ENCODE measurements around the gene PLOD2.
"Not testable (repeated sequence)": the region's sequence is repeated elsewhere in the genome, so short reads cannot be mapped to it uniquely, and the experiment has no call there.

PLOD2 gene

GRCh38 chr3:146138902-146139301, 22.1 kb downstream of the PLOD2 start:
- no peak for DNase-seq (ENCODE audit: low spot score)

GRCh38 chr3:146136647-146137046, 24.3 kb downstream of the PLOD2 start:
- DNase-seq (ENCODE audit: low spot score), result no peak

DNA sequence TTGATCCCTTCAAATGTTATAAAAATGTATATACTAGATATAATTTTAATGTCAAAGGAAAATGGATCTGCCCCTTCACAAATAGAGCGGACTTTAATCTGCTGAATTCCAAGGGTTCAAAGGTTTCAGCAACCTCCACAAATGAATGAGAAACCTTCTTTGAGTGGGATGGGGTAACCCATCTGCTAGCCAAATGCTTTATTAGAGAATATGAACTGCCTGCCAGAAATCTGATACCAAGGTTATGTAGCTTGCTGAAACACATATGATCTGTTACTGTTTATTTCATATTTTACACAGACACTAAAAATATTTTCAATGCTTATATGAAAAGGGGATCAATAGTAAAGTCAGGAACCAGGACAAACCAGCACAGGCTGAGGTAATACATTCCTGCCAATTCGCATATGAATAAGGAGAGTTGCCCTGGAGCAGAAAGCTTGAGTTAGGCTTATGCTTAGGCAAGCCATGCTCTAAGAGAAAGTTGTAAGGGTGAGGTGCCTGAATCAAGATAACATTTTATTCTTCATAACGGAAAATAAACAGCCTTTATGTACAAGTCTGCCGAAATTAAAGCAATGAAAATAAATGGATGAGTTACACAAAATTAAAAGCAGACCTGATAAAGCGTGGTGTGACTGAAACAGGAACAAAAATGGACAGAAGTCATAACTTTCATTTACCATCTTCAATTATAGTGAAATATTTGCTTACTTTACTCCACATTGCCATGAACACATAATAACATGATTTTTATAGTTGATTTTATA, 26.5 kb downstream of the PLOD2 start:
- DNase-seq (ENCODE audit: low spot score), result no peak

GRCh38 chr3:146133441-146133840, 27.5 kb downstream of the PLOD2 start:
- no peak for DNase-seq (ENCODE audit: low spot score)

DNA sequence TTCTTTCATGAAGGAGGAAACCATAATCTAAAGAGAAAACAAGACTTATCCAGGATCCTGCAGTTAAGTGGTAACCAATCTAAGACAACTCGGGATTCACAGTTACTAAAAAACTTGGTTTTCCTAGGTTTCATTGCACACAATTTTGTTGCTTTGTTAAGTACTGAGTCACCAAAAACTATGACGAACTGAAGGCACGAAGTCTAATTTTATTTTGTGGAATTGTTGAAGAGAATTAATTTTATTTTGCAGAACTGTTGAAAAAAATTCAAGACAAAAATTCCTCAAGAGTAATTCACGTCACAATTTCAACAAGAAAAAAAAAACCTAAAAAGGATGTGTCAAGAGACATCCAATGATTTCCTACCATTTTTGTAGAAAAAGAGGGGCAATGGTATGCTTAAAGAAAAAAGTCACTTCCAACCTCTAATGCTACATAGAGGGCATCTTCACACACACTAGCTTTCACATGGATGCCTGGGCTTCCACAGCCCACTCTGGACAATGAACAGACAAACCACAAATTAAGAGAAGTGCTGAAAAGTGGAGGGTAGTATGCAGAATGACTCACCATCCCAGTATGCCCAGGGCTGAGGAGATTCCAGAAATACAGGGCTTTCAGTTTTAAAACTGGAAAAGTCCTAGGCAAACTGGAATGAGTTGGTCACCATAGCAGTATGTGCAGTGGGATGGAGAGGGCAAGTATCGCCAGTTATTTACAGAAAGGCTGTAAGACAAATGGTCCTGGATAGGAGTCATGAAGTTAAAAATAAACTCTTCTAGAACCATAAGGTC, 29.2 kb downstream of the PLOD2 start:
- DNase-seq (ENCODE audit: low spot score), result no peak

DNA sequence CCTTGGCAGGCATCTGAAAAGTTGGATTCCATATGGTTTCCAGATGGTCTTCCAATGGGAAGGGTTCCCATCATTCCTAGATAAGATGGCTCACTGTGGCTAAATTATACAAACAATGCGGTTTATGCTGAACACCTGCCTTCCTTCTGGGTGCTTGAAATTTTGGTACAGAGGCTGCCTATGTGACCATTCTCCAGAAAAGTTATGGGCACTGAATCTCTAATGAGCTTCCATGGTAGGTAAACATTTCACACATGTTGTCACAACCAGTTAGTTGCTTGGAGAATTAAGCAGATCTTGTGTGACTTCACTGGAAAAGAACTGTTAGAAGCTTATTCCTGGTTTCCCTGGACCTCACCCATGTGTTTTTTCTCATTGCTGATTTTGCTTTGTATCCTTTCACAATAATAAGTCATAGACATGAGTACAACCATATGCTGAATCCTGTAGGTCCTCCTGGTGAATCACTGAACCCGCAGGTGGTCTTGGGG, 30.1 kb downstream of the PLOD2 start:
- DNase-seq (ENCODE audit: low spot score), result no peak

- no peak for DNase-seq (ENCODE audit: low spot score)
These were observed 31.2 kb downstream of the PLOD2 start for GRCh38 chr3:146129750-146130149.

GRCh38 chr3:146128939-146129338, 32.0 kb downstream of the PLOD2 start:
- no peak for DNase-seq (ENCODE audit: low spot score)

DNA sequence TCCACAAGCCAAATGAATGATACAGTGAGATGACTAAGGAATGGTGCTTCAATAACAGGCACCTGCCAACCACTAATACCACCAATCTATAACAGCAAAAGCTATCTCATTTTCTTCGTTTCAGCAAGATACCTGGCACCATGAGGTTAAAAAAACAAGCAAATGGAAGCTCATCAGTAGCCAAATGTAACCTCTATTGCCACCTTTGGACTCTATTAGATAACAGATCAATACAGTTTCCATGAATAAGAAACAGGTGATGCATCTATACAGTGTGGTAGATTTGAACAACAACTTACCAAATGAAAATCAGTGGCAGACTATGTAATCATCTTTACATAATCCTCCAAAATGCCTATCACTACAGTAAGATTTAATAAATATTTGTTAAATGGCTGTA, 32.8 kb downstream of the PLOD2 start:
- no peak for DNase-seq (ENCODE audit: low spot score)

GRCh38 chr3:146125951-146126350, 35.0 kb downstream of the PLOD2 start:
- no peak for DNase-seq (ENCODE audit: low spot score)

- no peak for DNase-seq (ENCODE audit: low spot score)
These were observed 36.7 kb downstream of the PLOD2 start for GRCh38 chr3:146124126-146124801.

DNA sequence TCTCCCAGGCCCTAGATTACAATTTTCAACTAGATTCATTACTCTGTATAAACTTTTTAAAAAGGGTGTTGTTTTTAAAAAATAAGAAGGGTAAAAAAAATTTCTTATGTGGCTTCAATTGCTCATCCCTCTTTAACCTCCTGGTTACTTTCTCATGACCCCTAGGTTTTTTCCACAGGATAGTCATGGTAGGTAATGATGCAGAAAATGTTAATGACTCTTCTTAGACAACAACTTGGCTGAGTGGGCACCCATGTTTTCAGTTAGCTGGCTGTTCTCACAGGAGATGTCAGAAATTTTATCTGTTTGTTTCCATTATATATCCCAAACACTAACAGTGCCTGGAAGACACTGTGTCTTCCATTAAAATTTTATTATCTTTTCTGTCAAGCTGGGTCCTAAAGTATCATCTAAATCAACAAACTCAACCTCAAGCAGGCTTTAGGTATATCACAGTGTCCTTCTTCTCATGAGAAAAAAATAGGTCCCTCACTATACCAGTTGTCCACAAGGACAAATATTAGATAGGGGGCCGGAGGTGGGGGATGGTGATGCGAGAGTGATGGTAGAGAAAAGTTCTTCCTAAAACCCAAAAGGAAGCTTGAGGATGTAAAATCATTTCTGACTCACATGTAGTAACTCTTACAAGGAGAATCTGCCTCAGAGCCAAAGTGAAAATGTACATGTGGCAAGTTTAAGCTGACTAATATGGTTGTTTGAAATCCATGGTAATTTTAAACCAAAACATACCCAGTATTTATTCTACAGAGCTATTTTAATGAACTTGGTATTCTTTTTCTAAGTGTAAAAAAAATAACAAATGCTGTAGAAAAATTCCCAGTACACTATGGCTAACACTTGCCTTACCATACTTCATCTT, 43.3 kb downstream of the PLOD2 start:
- no peak for DNase-seq (ENCODE audit: low spot score)

DNA sequence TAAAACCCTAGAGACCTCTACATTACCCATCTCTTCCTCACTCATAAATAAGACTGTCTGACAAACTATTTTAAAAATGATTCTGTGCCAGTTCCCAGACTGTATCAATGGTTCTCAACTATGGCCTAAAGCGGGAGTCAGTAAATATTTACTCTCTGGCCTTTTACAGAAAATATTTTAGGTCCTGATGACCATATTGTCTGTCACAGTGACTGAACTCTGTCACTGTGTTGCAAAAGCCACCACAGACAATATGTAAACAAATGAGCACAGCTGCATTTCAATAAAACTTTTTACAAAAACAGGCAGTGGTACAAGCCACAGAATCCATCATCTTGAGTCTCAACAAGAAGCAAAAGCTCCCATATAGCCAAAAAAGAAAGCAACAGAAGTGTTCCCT, 45.4 kb downstream of the PLOD2 start:
- no peak for DNase-seq (ENCODE audit: low spot score)

DNA sequence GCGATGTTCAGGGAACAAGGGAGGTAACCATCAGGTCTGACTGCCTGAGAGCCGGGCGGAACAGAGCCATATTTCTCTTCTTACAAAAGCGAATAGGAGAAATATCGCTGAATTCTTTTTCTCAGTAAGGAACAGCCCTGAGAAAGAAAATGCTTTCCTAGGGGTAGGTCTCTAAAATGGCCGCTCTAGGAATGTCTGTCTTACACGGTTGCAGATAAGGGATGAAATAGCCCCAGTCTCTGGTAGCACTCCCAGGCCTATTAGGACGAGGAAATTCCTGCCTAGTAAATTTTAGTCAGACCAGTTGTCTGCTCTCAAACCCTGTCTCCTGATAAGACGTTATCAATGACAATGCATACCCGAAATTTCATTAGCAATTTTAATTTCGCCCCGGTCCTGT, 47.2 kb downstream of the PLOD2 start:
- DNase-seq (ENCODE audit: low spot score), result not testable (repeated sequence)

DNA sequence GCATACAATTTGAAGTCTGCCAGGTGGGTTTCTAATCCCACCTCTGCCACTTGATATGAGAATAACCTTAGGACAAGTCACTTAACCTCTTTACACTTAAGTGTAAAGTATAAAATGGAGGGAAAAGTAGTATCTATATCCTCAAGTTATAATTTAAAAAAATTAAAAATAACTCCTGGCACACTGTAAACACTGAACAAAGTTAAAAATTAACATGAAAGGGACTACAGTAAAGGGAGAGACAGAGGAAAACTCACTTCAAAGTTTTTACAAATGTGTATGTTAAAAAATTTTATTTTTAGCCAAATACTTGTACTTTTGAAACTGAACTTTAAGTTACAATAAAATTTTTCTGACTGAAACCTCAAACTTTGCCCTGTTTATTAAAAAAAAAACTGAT, 49.6 kb downstream of the PLOD2 start:
- DNase-seq (ENCODE audit: low spot score), result no peak

DNA sequence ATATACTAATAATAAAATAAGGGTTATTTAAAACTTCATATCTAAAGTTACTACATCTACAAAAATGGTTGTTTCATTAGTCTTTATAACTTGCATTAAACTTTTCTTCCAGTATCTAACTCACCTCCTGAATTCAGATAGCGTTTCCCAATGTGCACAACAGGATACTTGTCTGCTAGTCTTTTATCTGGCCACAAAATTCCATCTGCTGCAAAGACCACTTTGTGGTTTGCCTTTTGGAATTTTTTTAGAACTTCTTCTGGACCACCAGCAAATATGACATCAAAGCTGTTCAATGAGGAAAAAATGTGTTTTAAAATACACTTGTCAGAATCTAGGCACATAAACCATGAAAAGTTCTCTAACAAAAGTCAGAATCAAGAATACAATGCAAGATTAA, 50.8 kb downstream of the PLOD2 start:
- no peak for DNase-seq (ENCODE audit: low spot score)

GRCh38 chr3:146106986-146107385, 54.0 kb downstream of the PLOD2 start:
- no peak for DNase-seq (ENCODE audit: low spot score)

DNA sequence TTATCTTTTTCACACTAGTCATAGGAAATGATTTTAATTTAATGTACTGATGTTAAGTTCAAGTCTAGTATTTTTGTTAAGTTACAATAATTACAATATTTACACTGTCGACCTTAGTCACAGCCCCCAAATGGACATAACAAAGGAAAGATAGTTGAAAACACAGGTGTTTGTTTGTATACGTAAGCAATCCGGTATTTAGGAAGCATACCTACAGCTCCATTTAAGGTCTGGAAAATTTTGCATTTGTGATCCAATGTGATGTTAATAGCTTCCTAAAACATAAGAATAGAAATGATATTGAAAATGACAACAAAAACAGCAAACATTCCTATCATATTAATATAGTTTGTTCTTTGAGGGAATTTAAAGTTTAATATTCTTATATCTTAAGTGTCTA, 56.9 kb downstream of the PLOD2 start:
- no peak for DNase-seq (ENCODE audit: low spot score)

DNA sequence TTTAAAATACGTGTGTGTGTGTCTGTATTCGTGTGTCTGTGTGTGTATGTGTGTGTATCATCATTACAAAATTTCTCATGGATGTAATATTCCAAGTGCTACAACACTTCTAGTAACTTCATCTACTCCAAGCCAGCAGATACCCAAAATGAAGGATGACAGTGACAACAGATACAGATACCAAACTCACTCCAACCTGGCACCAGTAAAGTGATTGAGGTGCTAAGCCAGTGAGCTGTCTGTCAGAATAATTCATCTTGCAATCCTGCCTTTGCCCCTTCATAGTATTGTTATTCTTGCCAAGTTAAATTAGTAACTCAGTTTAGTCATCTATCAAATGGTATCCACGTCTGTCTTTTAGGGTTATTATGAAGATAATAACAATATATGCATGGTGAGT, 58.1 kb downstream of the PLOD2 start:
- no peak for DNase-seq (ENCODE audit: low spot score)

GRCh38 chr3:146101538-146101937, 59.4 kb downstream of the PLOD2 start:
- DNase-seq (ENCODE audit: low spot score), result no peak

DNA sequence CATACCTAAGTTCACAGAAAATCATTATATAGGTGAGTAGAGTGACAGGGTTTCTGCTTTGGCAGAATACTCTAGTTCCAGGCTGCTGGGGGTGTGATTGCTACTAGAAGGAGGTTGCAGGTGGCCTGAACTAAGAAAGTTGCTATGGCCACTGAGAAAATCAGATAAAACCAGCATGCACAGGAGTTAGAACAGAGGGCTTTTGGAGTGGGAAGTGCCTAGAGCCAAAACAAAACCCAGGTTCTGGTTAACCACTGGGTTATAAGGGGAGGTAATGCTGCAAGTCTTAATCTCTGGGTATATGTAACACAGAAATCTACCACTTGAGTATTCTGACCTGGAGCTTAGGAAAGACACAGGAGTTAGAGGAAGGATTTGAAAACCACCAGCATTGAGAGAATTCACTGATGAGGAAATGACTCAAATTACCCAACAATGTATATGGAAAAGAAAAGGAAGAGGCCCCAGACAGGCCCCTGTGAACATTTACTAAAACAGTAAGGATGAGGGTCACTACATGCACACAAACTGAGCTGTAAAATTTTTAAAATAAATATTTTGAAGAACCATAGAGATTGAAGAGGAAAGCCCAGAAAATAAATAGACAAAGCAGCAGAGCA, 60.0 kb downstream of the PLOD2 start:
- DNase-seq (ENCODE audit: low spot score), result no peak

Data from CD4-positive, alpha-beta T cell treated with Interleukin-15 for 4 hours (primary cell).